ENCODE results near the gene CAPNS2. TPM values are rescaled to one million over a fixed set of nuclear protein-coding genes. Genes with fewer than 3 reads are reported as not detected.

Gene CAPNS2
- total and polyA plus RNA-seq, 2 of the 8 experiments (the other 6 are each of a cell fraction or from before 2014, with no cell fraction given), result not detected

- H3K18ac ChIP-seq (ENCODE audit: extremely low read depth, low read length), result no peak overlapping the region
- no peaks in the 10 kb centered on the region for H3K4me1 ChIP-seq (replicated peaks in 1 of 4; ENCODE audit: control insufficient read depth in 3 of 4, insufficient read depth in 4 of 4, low read length in 3 of 4)
- H2BK12ac ChIP-seq (ENCODE audit: low read depth, low read length), result no peak overlapping the region
- H4K20me1 ChIP-seq (replicated peaks in 1 of 2; ENCODE audit: control insufficient read depth in 1 of 2, insufficient read depth in 2 of 2, low read length in 2 of 2), result no peaks in the 10 kb centered on the region
- H4K5ac ChIP-seq (ENCODE audit: insufficient read length, low read depth, low read length), result no peak overlapping the region
- H3K36me3 ChIP-seq (ENCODE audit: control insufficient read depth in 2 of 4, insufficient read depth in 4 of 4, low read length in 3 of 4), result no peaks in the 10 kb centered on the region
- ChIA-PET CTCF (ENCODE audit: partially characterized antibody) (no interaction called here), POLR2A (ENCODE audit: partially characterized antibody) (no interaction called here)
- H4K8ac ChIP-seq (ENCODE audit: extremely low read depth, insufficient read depth, low read length), result no peak overlapping the region
- H4K91ac ChIP-seq (replicated peaks; ENCODE audit: insufficient read length, low read length), result no peak overlapping the region
- H2BK120ac ChIP-seq (replicated peaks; ENCODE audit: low read depth, low read length), result no peak overlapping the region
- H3K23me2 ChIP-seq (ENCODE audit: low read depth, low read length), result no peaks in the 10 kb centered on the region
- FAIRE-seq, result no peak
- no peak overlapping the region for H2AK5ac ChIP-seq (ENCODE audit: low read depth, low read length)
- H3K4me3 ChIP-seq (ENCODE audit: extremely low read depth in 1 of 4, insufficient read depth in 2 of 4, low read depth in 3 of 4, low read length in 4 of 4), result no peak overlapping the region
- 92% methylated on average over 6 of the region's 6 CpGs; no CpG with 5 or more reads in 1 of the 2 experiments for WGBS, 2 experiments (ENCODE audit: extremely low coverage in 1 of 2, insufficient coverage in 1 of 2, insufficient read length in 1 of 2, insufficient replicate concordance in 2 of 2, low coverage in 1 of 2, low lambda C conversion rate in 2 of 2, missing lambda C conversion rate in 1 of 2)
- TF ChIP-seq RNF2 (IDR thresholded peaks at IDR 0.05; ENCODE audit: borderline replicate concordance, low read depth, low read length, missing control alignments, poor library complexity, severe bottlenecking) (no peak), CBX8 (IDR thresholded peaks at IDR 0.05; ENCODE audit: borderline replicate concordance, low read depth, low read length) (no peak), TBP (IDR thresholded peaks at IDR 0.05; ENCODE audit: low read depth, low read length) (no peak), ATF2 (IDR thresholded peaks at IDR 0.05; ENCODE audit: low read length) (no peak), POU5F1 (IDR thresholded peaks at IDR 0.05; ENCODE audit: low read depth, low read length) (no peak), EGR1 (IDR thresholded peaks at IDR 0.05; ENCODE audit: borderline replicate concordance, low read depth, low read length) (no peak), ASH2L (IDR thresholded peaks at IDR 0.05; ENCODE audit: low read length) (no peak), RXRA (IDR thresholded peaks at IDR 0.05; ENCODE audit: insufficient read depth, low read depth, low read length) (no peak), TAF7 (optimal IDR thresholded peaks at IDR 0.05; ENCODE audit: borderline replicate concordance, low read depth, low read length) (no peak), CEBPB (IDR thresholded peaks at IDR 0.05; ENCODE audit: low read depth, low read length) (no peak)
- H2BK5ac ChIP-seq (ENCODE audit: low read depth, low read length), result no peak overlapping the region
- no peaks in the 10 kb centered on the region for H3K79me1 ChIP-seq (ENCODE audit: low read depth, low read length)
- H3K9ac ChIP-seq (replicated peaks in 1 of 4; ENCODE audit: extremely low read depth in 1 of 4, low read depth in 3 of 4, low read length in 3 of 4), result no peak overlapping the region
- no peaks in the 10 kb centered on the region for H3K27me3 ChIP-seq (replicated peaks in 1 of 4; ENCODE audit: control insufficient read depth in 3 of 4, extremely low read depth in 1 of 4, insufficient read depth in 3 of 4, low read length in 3 of 4)
- no peaks in the 10 kb centered on the region for H3K79me2 ChIP-seq (ENCODE audit: control insufficient read depth in 1 of 2, insufficient read depth in 2 of 2, low read length in 2 of 2)
- no peak overlapping the region for H3K23ac ChIP-seq (ENCODE audit: insufficient read length)
- peaks cover 0 to 2% of the 10 kb centered on the region in 2 experiments; a peak in 1 of 4 replicates for H3K9me3 ChIP-seq (ENCODE audit: insufficient read depth in 2 of 2, low read depth in 1 of 2, low read length in 1 of 2)
- H3K14ac ChIP-seq (ENCODE audit: insufficient read length), result no peak overlapping the region
- H2AFZ ChIP-seq (ENCODE audit: low read length), result no peak overlapping the region
- H3K56ac ChIP-seq (replicated peaks; ENCODE audit: insufficient read length, low read depth, low read length), result no peak overlapping the region
- H2BK15ac ChIP-seq (ENCODE audit: low read length), result no peak overlapping the region
- no peak overlapping the region for H2BK20ac ChIP-seq (ENCODE audit: low read length)
- no peak overlapping the region for H3K4me2 ChIP-seq (ENCODE audit: insufficient read depth in 1 of 2, low read depth in 2 of 2, low read length in 2 of 2)
- H3K27ac ChIP-seq (ENCODE audit: low read depth, low read length), result no peak overlapping the region
- DNase-seq (ENCODE audit: low read depth in 1 of 2, low spot score in 2 of 2), result no peak
- no peak overlapping the region for H3K4ac ChIP-seq (replicated peaks; ENCODE audit: insufficient read length, low read depth, low read length)
Measured at GRCh38 chr16:55588799-55589198, 22.3 kb downstream of the CAPNS2 start.
